ENCODE results near the gene POLR2H.

Gene POLR2H

DNA sequence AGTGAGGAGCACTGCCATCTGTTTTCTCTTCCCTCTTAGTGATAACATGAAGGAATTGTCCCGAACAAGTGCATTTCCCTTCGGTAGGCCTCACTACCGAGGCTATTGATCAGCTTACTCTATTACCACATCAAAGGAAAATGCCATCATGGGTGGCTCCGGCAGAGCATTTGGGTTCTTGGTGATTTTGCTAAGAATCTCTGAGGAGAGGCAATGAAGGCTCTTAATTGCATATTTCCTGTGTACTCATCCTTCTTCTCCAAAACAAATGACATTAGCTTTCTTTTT, 53.6 kb downstream of the POLR2H start:
- TF ChIP-seq, protein P1, sequence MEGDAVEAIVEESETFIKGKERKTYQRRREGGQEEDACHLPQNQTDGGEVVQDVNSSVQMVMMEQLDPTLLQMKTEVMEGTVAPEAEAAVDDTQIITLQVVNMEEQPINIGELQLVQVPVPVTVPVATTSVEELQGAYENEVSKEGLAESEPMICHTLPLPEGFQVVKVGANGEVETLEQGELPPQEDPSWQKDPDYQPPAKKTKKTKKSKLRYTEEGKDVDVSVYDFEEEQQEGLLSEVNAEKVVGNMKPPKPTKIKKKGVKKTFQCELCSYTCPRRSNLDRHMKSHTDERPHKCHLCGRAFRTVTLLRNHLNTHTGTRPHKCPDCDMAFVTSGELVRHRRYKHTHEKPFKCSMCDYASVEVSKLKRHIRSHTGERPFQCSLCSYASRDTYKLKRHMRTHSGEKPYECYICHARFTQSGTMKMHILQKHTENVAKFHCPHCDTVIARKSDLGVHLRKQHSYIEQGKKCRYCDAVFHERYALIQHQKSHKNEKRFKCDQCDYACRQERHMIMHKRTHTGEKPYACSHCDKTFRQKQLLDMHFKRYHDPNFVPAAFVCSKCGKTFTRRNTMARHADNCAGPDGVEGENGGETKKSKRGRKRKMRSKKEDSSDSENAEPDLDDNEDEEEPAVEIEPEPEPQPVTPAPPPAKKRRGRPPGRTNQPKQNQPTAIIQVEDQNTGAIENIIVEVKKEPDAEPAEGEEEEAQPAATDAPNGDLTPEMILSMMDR (IDR thresholded peaks at IDR 0.05; ENCODE audit: low read depth, low read length, missing control alignments): no peak
- no peak overlapping the region for H3K4me3 ChIP-seq (replicated peaks; ENCODE audit: low read depth, low read length)
- no peak for DNase-seq (ENCODE audit: extremely low read depth, low read depth)

DNA sequence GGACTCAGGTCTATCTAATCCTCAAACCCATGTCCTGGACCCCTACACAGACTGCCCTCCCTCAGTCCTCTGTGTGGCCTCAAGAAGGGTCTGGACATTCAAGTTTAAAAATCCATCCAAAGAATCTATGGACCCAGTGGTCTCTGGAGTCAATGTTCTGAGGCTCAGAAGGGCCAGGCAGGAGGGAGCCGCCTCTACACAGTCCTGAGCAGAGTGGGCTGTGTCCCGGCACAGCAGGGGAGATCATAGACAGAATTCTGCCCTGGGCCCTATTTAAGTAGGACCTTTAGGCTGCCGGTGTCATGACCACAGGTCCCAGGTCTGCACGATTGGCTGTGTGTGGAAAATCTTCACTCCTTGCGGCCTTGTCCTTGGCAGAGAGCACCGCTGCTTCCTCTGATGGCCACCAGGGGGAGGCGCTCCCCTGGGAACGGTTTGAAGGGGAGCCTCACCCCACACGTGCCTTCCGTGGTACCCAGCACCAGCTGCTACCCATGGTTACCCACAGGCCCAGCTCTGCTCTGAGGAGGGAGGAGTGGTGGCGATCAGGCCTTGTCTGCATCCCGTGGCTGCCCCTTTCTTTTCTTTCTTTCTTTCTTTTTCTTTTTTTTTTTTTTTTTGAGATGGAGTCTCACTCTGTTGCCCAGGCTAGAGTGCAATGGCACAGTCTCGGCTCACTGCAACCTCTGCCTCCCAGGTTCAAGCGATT, 56.3 kb downstream of the POLR2H start:
- TF ChIP-seq, protein P1 (IDR thresholded peaks at IDR 0.05; ENCODE audit: low read depth, low read length, missing control alignments): peak; percentile 94
- peak; percentile 22 for DNase-seq (ENCODE audit: extremely low read depth, low read depth)
- H3K4me3 ChIP-seq (replicated peaks; ENCODE audit: low read depth, low read length): no peak overlapping the region

All from HFF-Myc (cell line).